ENCODE measurements around the gene SRRM3.

GRCh38 chr7:76278540-76278939 lies 76.8 kb downstream of the SRRM3 start:
- TF ChIP-seq CTCF (IDR thresholded peaks at IDR 0.05; ENCODE audit: poor library complexity, severe bottlenecking) (no peak), REST (IDR thresholded peaks at IDR 0.05; ENCODE audit: borderline replicate concordance) (no peak), EP300 (conservative IDR thresholded peaks at IDR 0.05; ENCODE audit: poor library complexity, severe bottlenecking) (no peak), POLR2AphosphoS5 (IDR thresholded peaks at IDR 0.05) (no peak), RAD21 (conservative IDR thresholded peaks at IDR 0.05) (no peak), SMC3 (conservative IDR thresholded peaks at IDR 0.05; ENCODE audit: poor library complexity) (no peak), EZH2 (IDR thresholded peaks at IDR 0.05; ENCODE audit: borderline replicate concordance, insufficient read depth, low read length, poor library complexity, severe bottlenecking) (no peak), MXI1 (conservative IDR thresholded peaks at IDR 0.05; ENCODE audit: poor library complexity, severe bottlenecking) (no peak), TAF1 (IDR thresholded peaks at IDR 0.05; ENCODE audit: low read depth) (no peak)

Data from neural cell (in vitro differentiated cells).